ENCODE measurements around the gene TRMT1L. TPM values are rescaled to one million over a fixed set of nuclear protein-coding genes. Genes with fewer than 3 reads are reported as not detected.

Gene TRMT1L
- total RNA-seq, 2 experiments from 2014 or later = 15.0 to 25.7 TPM

GRCh38 chr1:185129708-185130107 is 27.0 kb downstream of the TRMT1L start:
- Histone ChIP-seq H2AFZ (ENCODE audit: low read length) (no peak overlapping the region), H3K4me1 (ENCODE audit: insufficient read depth, low read length, poor library complexity, severe bottlenecking) (no peaks in the 10 kb centered on the region), H4K20me1 (ENCODE audit: insufficient read depth, low read length) (no peaks in the 10 kb centered on the region), H3K27ac (ENCODE audit: low read depth, low read length, poor library complexity, severe bottlenecking) (no peak overlapping the region), H3K79me2 (ENCODE audit: insufficient read depth, low read depth, low read length) (no peaks in the 10 kb centered on the region), H3K9me2 (ENCODE audit: insufficient read depth, low read length) (no peaks in the 10 kb centered on the region), H3K4me2 (ENCODE audit: low read length) (no peak overlapping the region), H3K36me3 (ENCODE audit: insufficient read depth, low read length) (peaks cover 55% of the 10 kb centered on the region), H3K4me3 (ENCODE audit: low read depth, low read length, poor library complexity, severe bottlenecking) (no peak overlapping the region), H3K9me3 (ENCODE audit: low read length) (no peaks in the 10 kb centered on the region)
- intact Hi-C loops (cut with micrococcal nuclease; ENCODE audit: unreplicated experiment) = no loop called here
- ChIA-PET CTCF (ENCODE audit: unreplicated experiment) (no interaction called here), POLR2A (no interaction called here)
- no TSS peak for BruUV-seq (replicated peaks)
- DNase-seq (ENCODE audit: low spot score) = no peak
- no peak for TF ChIP-seq EZH2phosphoT487 (IDR thresholded peaks at IDR 0.05; ENCODE audit: borderline replicate concordance, low read depth, low read length)
- TF ChIP-seq, protein P1, sequence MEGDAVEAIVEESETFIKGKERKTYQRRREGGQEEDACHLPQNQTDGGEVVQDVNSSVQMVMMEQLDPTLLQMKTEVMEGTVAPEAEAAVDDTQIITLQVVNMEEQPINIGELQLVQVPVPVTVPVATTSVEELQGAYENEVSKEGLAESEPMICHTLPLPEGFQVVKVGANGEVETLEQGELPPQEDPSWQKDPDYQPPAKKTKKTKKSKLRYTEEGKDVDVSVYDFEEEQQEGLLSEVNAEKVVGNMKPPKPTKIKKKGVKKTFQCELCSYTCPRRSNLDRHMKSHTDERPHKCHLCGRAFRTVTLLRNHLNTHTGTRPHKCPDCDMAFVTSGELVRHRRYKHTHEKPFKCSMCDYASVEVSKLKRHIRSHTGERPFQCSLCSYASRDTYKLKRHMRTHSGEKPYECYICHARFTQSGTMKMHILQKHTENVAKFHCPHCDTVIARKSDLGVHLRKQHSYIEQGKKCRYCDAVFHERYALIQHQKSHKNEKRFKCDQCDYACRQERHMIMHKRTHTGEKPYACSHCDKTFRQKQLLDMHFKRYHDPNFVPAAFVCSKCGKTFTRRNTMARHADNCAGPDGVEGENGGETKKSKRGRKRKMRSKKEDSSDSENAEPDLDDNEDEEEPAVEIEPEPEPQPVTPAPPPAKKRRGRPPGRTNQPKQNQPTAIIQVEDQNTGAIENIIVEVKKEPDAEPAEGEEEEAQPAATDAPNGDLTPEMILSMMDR (conservative IDR thresholded peaks at IDR 0.05; ENCODE audit: low read length) = no peak

GRCh38 chr1:185112356-185112755 is 44.4 kb downstream of the TRMT1L start:
- Histone ChIP-seq H3K9me2 (ENCODE audit: insufficient read depth, low read length) (no peaks in the 10 kb centered on the region), H3K9me3 (ENCODE audit: low read length) (peaks cover 4% of the 10 kb centered on the region; the same call in 1 of the 2 replicates), H3K4me2 (ENCODE audit: low read length) (no peak overlapping the region), H2AFZ (ENCODE audit: low read length) (no peak overlapping the region), H3K27ac (ENCODE audit: low read depth, low read length, poor library complexity, severe bottlenecking) (no peak overlapping the region), H4K20me1 (ENCODE audit: insufficient read depth, low read length) (no peaks in the 10 kb centered on the region), H3K4me3 (ENCODE audit: low read depth, low read length, poor library complexity, severe bottlenecking) (no peak overlapping the region), H3K36me3 (ENCODE audit: insufficient read depth, low read length) (no peaks in the 10 kb centered on the region), H3K4me1 (ENCODE audit: insufficient read depth, low read length, poor library complexity, severe bottlenecking) (no peaks in the 10 kb centered on the region), H3K79me2 (ENCODE audit: insufficient read depth, low read depth, low read length) (no peaks in the 10 kb centered on the region)
- no peak for DNase-seq (ENCODE audit: low spot score)
- BruUV-seq (replicated peaks) = no TSS peak
- ChIA-PET CTCF (ENCODE audit: unreplicated experiment) (no interaction called here), POLR2A (no interaction called here)
- intact Hi-C loops (cut with micrococcal nuclease; ENCODE audit: unreplicated experiment) = no loop called here
- no peak for TF ChIP-seq EZH2phosphoT487 (IDR thresholded peaks at IDR 0.05; ENCODE audit: borderline replicate concordance, low read depth, low read length)
- TF ChIP-seq, protein P1 (conservative IDR thresholded peaks at IDR 0.05; ENCODE audit: low read length) = no peak

DNA sequence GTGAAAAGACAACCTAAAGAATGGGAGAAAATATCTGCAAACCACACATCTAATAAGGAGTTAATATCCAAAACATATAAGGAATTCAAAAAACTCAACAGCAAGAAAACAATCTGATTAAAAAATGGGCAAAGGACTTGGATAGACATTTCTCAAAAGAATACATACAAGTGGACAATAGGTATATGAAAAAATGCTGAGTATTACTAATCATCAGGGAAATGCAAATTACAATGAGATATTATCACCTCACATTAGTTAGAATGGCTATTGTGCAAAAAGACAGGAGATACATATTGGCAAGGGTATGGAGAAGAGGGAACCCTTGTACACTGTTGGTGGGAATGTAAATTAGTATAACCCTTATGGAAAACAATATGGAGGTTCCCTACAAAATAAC is 44.9 kb downstream of the TRMT1L start:
- peaks cover 4% of the 10 kb centered on the region; the same call in 1 of the 2 replicates for H3K9me3 ChIP-seq (ENCODE audit: low read length)
- no peaks in the 10 kb centered on the region for H3K79me2 ChIP-seq (ENCODE audit: insufficient read depth, low read depth, low read length)
- ChIA-PET POLR2A (no interaction called here), CTCF (ENCODE audit: unreplicated experiment) (no interaction called here)
- H3K4me1 ChIP-seq (ENCODE audit: insufficient read depth, low read length, poor library complexity, severe bottlenecking) = no peaks in the 10 kb centered on the region
- no peak overlapping the region for H3K4me2 ChIP-seq (ENCODE audit: low read length)
- TF ChIP-seq, protein P1 (conservative IDR thresholded peaks at IDR 0.05; ENCODE audit: low read length) = no peak
- TF ChIP-seq EZH2phosphoT487 (IDR thresholded peaks at IDR 0.05; ENCODE audit: borderline replicate concordance, low read depth, low read length) = no peak
- H3K27ac ChIP-seq (ENCODE audit: low read depth, low read length, poor library complexity, severe bottlenecking) = no peak overlapping the region
- no peak overlapping the region for H3K4me3 ChIP-seq (ENCODE audit: low read depth, low read length, poor library complexity, severe bottlenecking)
- BruUV-seq (replicated peaks) = no TSS peak
- no peak overlapping the region for H2AFZ ChIP-seq (ENCODE audit: low read length)
- DNase-seq (ENCODE audit: low spot score) = no peak
- intact Hi-C loops (cut with micrococcal nuclease; ENCODE audit: unreplicated experiment) = no loop called here
- H4K20me1 ChIP-seq (ENCODE audit: insufficient read depth, low read length) = no peaks in the 10 kb centered on the region
- H3K9me2 ChIP-seq (ENCODE audit: insufficient read depth, low read length) = no peaks in the 10 kb centered on the region
- no peaks in the 10 kb centered on the region for H3K36me3 ChIP-seq (ENCODE audit: insufficient read depth, low read length)

Measured in OCI-LY7 (cell line).